Endothelial cell of umbilical vein (primary cell): ENCODE measurements around the gene TMEM170A. TPM values are rescaled to one million over a fixed set of nuclear protein-coding genes. Genes with fewer than 3 reads are reported as not detected.

Source experiments
- BruUV-seq: library from RNA; stranded (reverse); fragments of 400-500 nt; replicated peaks from 2 replicates; lab custom pipeline; 2021; lab: Mats Ljungman, UMichigan
- CTCF ChIA-PET: fragments of 300-600, 350-600 bp; sonication (Branson Sonifier 250); formaldehyde crosslinking; loops from one replicate; lab custom pipeline; 2021; ENCODE audit warnings: antibody characterized with exemption, inconsistent platforms; lab: Charles Lee
- POLR2A ChIA-PET: fragments of 300-600, 350-600 bp; sonication (Branson Sonifier 250); formaldehyde crosslinking; loops from one replicate; lab custom pipeline; 2021; ENCODE audit warnings: antibody characterized with exemption, inconsistent platforms; lab: Charles Lee
- DNase-seq: peaks from one replicate; pipeline ENCODE4 v3.0.0-alpha.2; 2011; ENCODE audit warnings: low read depth, low spot score
- FAIRE-seq: peaks from 2 replicates; lab custom pipeline; 2011; peaks lifted over from hg19 to GRCh38; lab: Jason Lieb, UNC
- H2AFZ ChIP-seq: 2 replicates; pipeline ENCODE4 v1.6.0; 2012; ENCODE audit warnings: low read depth, low read length, control low read depth, inconsistent platforms
- H3K27ac ChIP-seq: 2 replicates; pipeline ENCODE4 v1.5.1; 2011; ENCODE audit warnings: low read depth, mild to moderate bottlenecking, control low read depth, low read length, moderate library complexity; ENCODE audit not compliant: insufficient read depth
- H3K27me3 ChIP-seq, 2 experiments: 2 replicates each; pipeline versions ENCODE4 v1.6.0 to v1.6.1; 2011; ENCODE audit warnings: low read length in 2 of 2, mixed read lengths in 1 of 2; ENCODE audit not compliant: control insufficient read depth in 2 of 2, insufficient read depth in 2 of 2
- H3K36me3 ChIP-seq, 2 experiments: 2 replicates in 1 of 2; 3 replicates in 1 of 2; pipeline ENCODE4 v1.5.1; 2011; ENCODE audit warnings: low read length in 2 of 2, mild to moderate bottlenecking in 1 of 2, moderate library complexity in 1 of 2; ENCODE audit not compliant: control insufficient read depth in 2 of 2, insufficient read depth in 2 of 2; ENCODE audit errors: extremely low read depth in 1 of 2
- H3K4me1 ChIP-seq: 3 replicates; pipeline ENCODE4 v1.5.1; 2011; ENCODE audit warnings: mild to moderate bottlenecking, low read length; ENCODE audit not compliant: control insufficient read depth, insufficient read depth; ENCODE audit errors: extremely low read depth
- H3K4me2 ChIP-seq: 2 replicates; pipeline ENCODE4 v1.6.1; 2011; ENCODE audit warnings: low read length, control low read depth, mixed read lengths; ENCODE audit not compliant: insufficient read depth
- H3K4me3 ChIP-seq, 3 experiments: fragments of 200-600 bp in 1 of 3; sonication (generic), shearing (Covaris generic) in 1 of 3; replicated peaks in 1 of 3; 2 replicates each; pipeline ENCODE4 v1.5.1; 2011 to 2016; ENCODE audit warnings: control low read depth in 3 of 3, low read length in 3 of 3, mild to moderate bottlenecking in 2 of 3, inconsistent platforms in 1 of 3, low read depth in 1 of 3, moderate library complexity in 1 of 3; ENCODE audit not compliant: insufficient read depth in 1 of 3
- H3K79me2 ChIP-seq: 2 replicates; pipeline ENCODE4 v1.6.0; 2012; ENCODE audit warnings: low read length, inconsistent platforms; ENCODE audit not compliant: control insufficient read depth, insufficient read depth
- H3K9ac ChIP-seq: replicated peaks from 2 replicates; pipeline ENCODE3; 2011; ENCODE audit warnings: low read length, control low read depth; ENCODE audit not compliant: insufficient read depth; ENCODE audit errors: extremely low read depth
- H3K9me1 ChIP-seq: replicated peaks from 3 replicates; pipeline ENCODE4 v1.6.0; 2011; ENCODE audit warnings: mild to moderate bottlenecking, low read length; ENCODE audit not compliant: control insufficient read depth, insufficient read depth; ENCODE audit errors: extremely low read depth
- H3K9me3 ChIP-seq: replicated peaks from 2 replicates; pipeline ENCODE4 v1.5.1; 2012; ENCODE audit warnings: low read length, inconsistent platforms; ENCODE audit not compliant: control insufficient read depth, insufficient read depth
- H4K20me1 ChIP-seq: replicated peaks from 2 replicates; pipeline ENCODE3; 2011; ENCODE audit warnings: mild to moderate bottlenecking, low read length; ENCODE audit not compliant: control insufficient read depth, insufficient read depth; ENCODE audit errors: extremely low read depth
- CTCF ChIP-seq, 2 donors: IDR thresholded peaks; 1 replicate in 1 of 2; 2 replicates in 1 of 2; pipeline ENCODE4 v1.5.1; 2011; ENCODE audit warnings: low read length in 2 of 2, mild to moderate bottlenecking in 2 of 2, moderate library complexity in 2 of 2, control low read depth in 1 of 2, inconsistent platforms in 1 of 2, low read depth in 1 of 2; ENCODE audit not compliant: insufficient read depth in 1 of 2; ENCODE audit errors: extremely low read depth in 1 of 2
- EZH2 ChIP-seq: IDR thresholded peaks from 2 replicates; pipeline ENCODE4 v1.6.1; 2012; ENCODE audit warnings: borderline replicate concordance, low read depth, mild to moderate bottlenecking, moderate library complexity, low read length, inconsistent platforms; ENCODE audit not compliant: severe bottlenecking
- FOS ChIP-seq: IDR thresholded peaks from 2 replicates; pipeline ENCODE4 v1.6.1; 2011; ENCODE audit warnings: mild to moderate bottlenecking, low read length, moderate library complexity, borderline replicate concordance; ENCODE audit not compliant: insufficient read depth
- GATA2 ChIP-seq: IDR thresholded peaks from 2 replicates; pipeline ENCODE4 v1.7.0; 2011; ENCODE audit warnings: low read depth, mild to moderate bottlenecking, moderate library complexity, mixed read lengths, low read length; ENCODE audit not compliant: insufficient read length, insufficient read depth
- JUN ChIP-seq: IDR thresholded peaks from 2 replicates; pipeline ENCODE4 v1.6.1; 2011; ENCODE audit warnings: borderline replicate concordance, low read depth; ENCODE audit not compliant: insufficient read length, insufficient read depth
- MAX ChIP-seq: IDR thresholded peaks from 2 replicates; pipeline ENCODE4 v1.6.1; 2011; ENCODE audit not compliant: insufficient read depth, insufficient read length
- MYC ChIP-seq: IDR thresholded peaks from one replicate; pipeline ENCODE4 v1.6.1; 2011; ENCODE audit warnings: mild to moderate bottlenecking, low read depth, low read length
- POLR2A ChIP-seq: IDR thresholded peaks from 2 replicates; pipeline ENCODE4 v1.6.1; 2012; ENCODE audit warnings: low read depth, mild to moderate bottlenecking, control low read depth, low read length
- POLR2AphosphoS5 ChIP-seq: IDR thresholded peaks from 2 replicates; pipeline ENCODE4 v1.6.1; 2012; ENCODE audit warnings: low read depth, mild to moderate bottlenecking, control low read depth, low read length, moderate library complexity; ENCODE audit not compliant: insufficient read depth
- dilution Hi-C: fragments of 300-500 bp; cut with MboI; formaldehyde crosslinking; loops from one replicate; pipeline ENCODE4 v1.15.0; 2019; ENCODE audit warnings: low sequenced_read_pairs; ENCODE audit not compliant: extremely low pct_ligation_motif_present
- intact Hi-C: fragments of 100-400 bp; cut with micrococcal nuclease; formaldehyde crosslinking; loops from one replicate; pipeline ENCODE4 v1.10.0; 2022
- polyA plus RNA-seq, 4 experiments: library from polyadenylated mRNA; depleted of rRNA in 3 of 4; stranded (reverse) in 3 of 4; unstranded in 1 of 4; fragments of >200 nt; gene quantifications; 2 replicates each; pipeline versions ENCODE4 v1.2.1 to v1.2.3, GENCODE V29; 2011 to 2012; ENCODE audit warnings: missing spikeins in 1 of 4
- total RNA-seq: library from RNA; stranded (reverse); gene quantifications from 2 replicates; pipeline ENCODE4 v1.2.3, GENCODE V29; 2021

Gene TMEM170A
- total and polyA plus RNA-seq, 2 donors (not counting 3 experiments of a cell fraction or from before 2014, with no cell fraction given): 12.9 to 22.2 TPM

DNA sequence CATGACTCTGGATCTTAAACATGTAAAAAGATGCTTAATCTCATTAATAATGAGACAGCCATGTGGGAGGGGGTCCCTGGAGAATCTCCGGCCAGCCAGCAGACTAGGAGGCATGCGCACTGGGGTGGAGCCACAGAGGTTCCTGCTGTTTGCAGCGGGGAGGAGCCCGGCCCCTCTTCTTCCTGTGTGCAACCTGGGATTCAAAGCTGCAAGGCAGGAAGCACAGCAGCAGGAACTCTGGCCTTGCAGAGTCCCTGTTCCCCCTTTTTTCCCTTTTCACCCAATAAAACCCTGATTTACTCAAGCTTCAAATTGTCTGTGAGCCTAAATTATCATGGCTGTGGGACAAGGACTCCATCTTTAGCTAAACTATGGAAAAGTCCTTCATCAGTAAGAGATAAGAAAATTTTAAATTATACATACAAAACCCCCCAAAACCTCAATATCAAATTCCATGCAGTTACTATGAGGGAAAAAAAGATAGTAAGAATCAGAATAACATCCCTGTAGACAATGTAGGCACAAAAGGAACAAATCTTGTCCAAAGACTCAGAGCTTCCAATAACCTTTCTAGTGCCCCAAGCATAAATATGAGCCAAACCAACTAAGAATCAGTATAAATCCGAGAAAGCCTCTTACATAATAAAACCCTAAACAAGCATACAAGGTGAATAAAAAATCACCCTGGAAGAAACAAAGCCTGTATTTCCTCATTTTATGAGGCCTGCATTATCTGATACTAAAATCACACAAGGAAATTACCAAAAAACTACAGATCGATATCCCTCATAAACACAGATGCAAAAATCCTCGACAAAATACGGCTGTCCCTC, 43.3 kb downstream of the TMEM170A start:
- Histone ChIP-seq H3K27ac (no peak overlapping the region), H3K4me2 (no peak overlapping the region), H3K9me3 (no peaks in the 10 kb centered on the region), H3K9me1 (no peaks in the 10 kb centered on the region), H3K79me2 (peaks cover 61% of the 10 kb centered on the region), H3K4me1 (no peaks in the 10 kb centered on the region), H3K36me3 (no peaks in the 10 kb centered on the region), H3K4me3 (no peak overlapping the region), H3K9ac (no peak overlapping the region), H4K20me1 (no peaks in the 10 kb centered on the region), H2AFZ (no peak overlapping the region), H3K27me3 (no peaks in the 10 kb centered on the region)
- FAIRE-seq (no peak), DNase-seq (no peak)
- CTCF ChIA-PET: interaction anchor here (1.3 to 2.8 kb wide), 2 partner anchors 9 to 222 kb away, joined by 6 to 16 read pairs; no protein-coding TSS in a partner anchor
- POLR2A ChIA-PET: no interaction called here
- no peak for TF ChIP-seq CTCF (IDR thresholded peaks at IDR 0.05; ENCODE audit: extremely low read depth in 1 of 2, insufficient read depth in 1 of 2, low read depth in 1 of 2, low read length in 2 of 2)
- TF ChIP-seq MYC: no peak
- TF ChIP-seq EZH2: no peak
- no peak for TF ChIP-seq POLR2AphosphoS5
- no peak for TF ChIP-seq JUN
- no peak for TF ChIP-seq FOS
- no peak for TF ChIP-seq GATA2
- no peak for TF ChIP-seq POLR2A
- TF ChIP-seq MAX: no peak
- intact Hi-C loops (no loop called here), dilution Hi-C loops (no loop called here)
- BruUV-seq: no TSS peak
